ENCODE results near the gene SEC61A2.
"Not testable (repeated sequence)": the region's sequence is repeated elsewhere in the genome, so short reads cannot be mapped to it uniquely, and the experiment has no call there.

The SEC61A2 gene

GRCh38 chr10:12162927-12163326, 33.5 kb downstream of the SEC61A2 start:
- peak; percentile 7 for TF ChIP-seq CTCF (IDR thresholded peaks at IDR 0.05; ENCODE audit: low read depth, low read length, missing control alignments)
- DNase-seq, result no peak
- Histone ChIP-seq H3K36me3 (replicated peaks) (peaks cover 32% of the 10 kb centered on the region), H3K27me3 (replicated peaks) (no peaks in the 10 kb centered on the region), H3K27ac (no peak overlapping the region), H3K4me3 (ENCODE audit: low read depth, low read length) (no peak overlapping the region)
- in situ Hi-C loops (cut with HindIII; ENCODE audit: low pct_ligation_motif_present, low sequenced_read_pairs), result no loop called here

GRCh38 chr10:12164085-12164484, 34.6 kb downstream of the SEC61A2 start:
- H3K27ac ChIP-seq, result no peak overlapping the region
- in situ Hi-C loops (cut with HindIII; ENCODE audit: low pct_ligation_motif_present, low sequenced_read_pairs), result no loop called here
- peaks cover 37% of the 10 kb centered on the region for H3K36me3 ChIP-seq (replicated peaks)
- TF ChIP-seq CTCF (IDR thresholded peaks at IDR 0.05; ENCODE audit: low read depth, low read length, missing control alignments), result no peak
- no peak for DNase-seq
- H3K4me3 ChIP-seq (ENCODE audit: low read depth, low read length), result no peak overlapping the region
- no peaks in the 10 kb centered on the region for H3K27me3 ChIP-seq (replicated peaks)

- in situ Hi-C loops (cut with HindIII; ENCODE audit: low pct_ligation_motif_present, low sequenced_read_pairs), result no loop called here
- Histone ChIP-seq H3K27me3 (replicated peaks) (no peaks in the 10 kb centered on the region), H3K4me3 (ENCODE audit: low read depth, low read length) (no peak overlapping the region), H3K27ac (no peak overlapping the region), H3K36me3 (replicated peaks) (peaks cover 42% of the 10 kb centered on the region)
- no peak for DNase-seq
- TF ChIP-seq CTCF (IDR thresholded peaks at IDR 0.05; ENCODE audit: low read depth, low read length, missing control alignments), result no peak
These were observed 35.6 kb downstream of the SEC61A2 start for GRCh38 chr10:12165036-12165435.

GRCh38 chr10:12165999-12166775, 36.7 kb downstream of the SEC61A2 start:
- Histone ChIP-seq H3K36me3 (replicated peaks) (peaks cover 42% of the 10 kb centered on the region), H3K27ac (no peak overlapping the region), H3K4me3 (ENCODE audit: low read depth, low read length) (no peak overlapping the region), H3K27me3 (replicated peaks) (no peaks in the 10 kb centered on the region)
- in situ Hi-C loops (cut with HindIII; ENCODE audit: low pct_ligation_motif_present, low sequenced_read_pairs), result no loop called here
- no peak for TF ChIP-seq CTCF (IDR thresholded peaks at IDR 0.05; ENCODE audit: low read depth, low read length, missing control alignments)
- no peak for DNase-seq

- H3K36me3 ChIP-seq (replicated peaks), result peaks cover 55% of the 10 kb centered on the region
- H3K27ac ChIP-seq; H3K4me3 ChIP-seq (ENCODE audit: low read depth, low read length); DNase-seq; in situ Hi-C loops (cut with HindIII; ENCODE audit: low pct_ligation_motif_present, low sequenced_read_pairs); H3K27me3 ChIP-seq (replicated peaks): not testable (repeated sequence)
These were observed 42.0 kb downstream of the SEC61A2 start for GRCh38 chr10:12171512-12171911.

- in situ Hi-C loops (cut with HindIII; ENCODE audit: low pct_ligation_motif_present, low sequenced_read_pairs), result no loop called here
- Histone ChIP-seq H3K27me3 (replicated peaks) (no peaks in the 10 kb centered on the region), H3K4me3 (ENCODE audit: low read depth, low read length) (no peak overlapping the region), H3K36me3 (replicated peaks) (peaks cover 42% of the 10 kb centered on the region), H3K27ac (no peak overlapping the region)
- TF ChIP-seq CTCF (IDR thresholded peaks at IDR 0.05; ENCODE audit: low read depth, low read length, missing control alignments), result no peak
- no peak for DNase-seq
These were observed 48.2 kb downstream of the SEC61A2 start for GRCh38 chr10:12177642-12178041.
